Measurements from ENCODE around the gene NVL.
A peak's percentile ranks its signal among the peaks of the same experiment; 100 is the strongest.
"Not testable (repeated sequence)": the region's sequence is repeated elsewhere in the genome, so short reads cannot be mapped to it uniquely, and the experiment has no call there.

Gene NVL

DNA sequence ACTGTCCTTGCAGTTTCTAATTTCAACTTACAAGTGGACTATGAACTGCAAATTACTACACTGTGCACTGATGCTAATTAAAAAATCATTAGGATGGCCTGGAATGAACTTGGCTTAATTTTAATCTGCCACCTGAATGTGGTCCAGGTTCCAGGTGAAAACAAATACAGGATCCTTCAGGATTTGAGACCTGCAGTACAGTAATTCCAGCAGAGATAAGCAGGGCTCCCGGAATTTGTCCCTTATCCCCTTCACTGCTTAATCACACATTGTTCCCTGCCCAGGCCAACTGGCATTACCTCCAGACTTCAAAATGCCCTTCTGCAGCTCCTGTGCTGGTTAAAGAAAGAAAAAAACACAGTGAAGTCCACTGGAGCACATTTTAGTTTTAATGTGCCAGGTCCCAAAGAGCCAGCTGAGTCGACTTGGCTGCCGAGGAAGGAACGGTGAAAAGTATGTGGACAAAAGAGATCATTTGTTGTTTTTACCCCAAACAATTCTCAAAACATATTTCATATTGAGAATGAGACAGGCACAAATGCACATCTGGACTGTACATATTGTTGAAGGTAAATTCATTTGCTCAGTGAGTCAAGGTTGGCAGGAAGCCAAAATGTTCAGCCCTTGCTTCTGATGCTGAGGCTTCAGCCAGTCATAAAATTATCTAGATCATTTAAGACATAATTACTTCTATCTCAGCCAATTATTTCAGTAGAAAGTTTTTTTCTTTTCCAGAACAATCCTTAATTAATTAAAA lies 118.6 kb downstream of the NVL start:
- POLR2A ChIA-PET, result no interaction called here
- no peak for DNase-seq (ENCODE audit: low read depth, low spot score)
- no peak overlapping the region for H3K4me3 ChIP-seq (ENCODE audit: low read depth, low read length)
- CTCF ChIA-PET, result interaction anchor here (1.7 to 1.8 kb wide), 2 partner anchors 8 to 122 kb away, joined by 4 to 5 read pairs; no protein-coding TSS in a partner anchor
- TF ChIP-seq, protein P1, sequence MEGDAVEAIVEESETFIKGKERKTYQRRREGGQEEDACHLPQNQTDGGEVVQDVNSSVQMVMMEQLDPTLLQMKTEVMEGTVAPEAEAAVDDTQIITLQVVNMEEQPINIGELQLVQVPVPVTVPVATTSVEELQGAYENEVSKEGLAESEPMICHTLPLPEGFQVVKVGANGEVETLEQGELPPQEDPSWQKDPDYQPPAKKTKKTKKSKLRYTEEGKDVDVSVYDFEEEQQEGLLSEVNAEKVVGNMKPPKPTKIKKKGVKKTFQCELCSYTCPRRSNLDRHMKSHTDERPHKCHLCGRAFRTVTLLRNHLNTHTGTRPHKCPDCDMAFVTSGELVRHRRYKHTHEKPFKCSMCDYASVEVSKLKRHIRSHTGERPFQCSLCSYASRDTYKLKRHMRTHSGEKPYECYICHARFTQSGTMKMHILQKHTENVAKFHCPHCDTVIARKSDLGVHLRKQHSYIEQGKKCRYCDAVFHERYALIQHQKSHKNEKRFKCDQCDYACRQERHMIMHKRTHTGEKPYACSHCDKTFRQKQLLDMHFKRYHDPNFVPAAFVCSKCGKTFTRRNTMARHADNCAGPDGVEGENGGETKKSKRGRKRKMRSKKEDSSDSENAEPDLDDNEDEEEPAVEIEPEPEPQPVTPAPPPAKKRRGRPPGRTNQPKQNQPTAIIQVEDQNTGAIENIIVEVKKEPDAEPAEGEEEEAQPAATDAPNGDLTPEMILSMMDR (IDR thresholded peaks at IDR 0.05; ENCODE audit: insufficient read depth, low read length, missing control alignments), result no peak

GRCh38 chr1:224205931-224206538 lies 123.9 kb downstream of the NVL start:
- DNase-seq (ENCODE audit: low read depth, low spot score); POLR2A ChIA-PET; H3K4me3 ChIP-seq (ENCODE audit: low read depth, low read length): not testable (repeated sequence)
- CTCF ChIA-PET, result interaction anchor here (1.0 to 1.4 kb wide), 2 partner anchors 13 to 128 kb away, joined by 3 read pairs; no protein-coding TSS in a partner anchor

DNA sequence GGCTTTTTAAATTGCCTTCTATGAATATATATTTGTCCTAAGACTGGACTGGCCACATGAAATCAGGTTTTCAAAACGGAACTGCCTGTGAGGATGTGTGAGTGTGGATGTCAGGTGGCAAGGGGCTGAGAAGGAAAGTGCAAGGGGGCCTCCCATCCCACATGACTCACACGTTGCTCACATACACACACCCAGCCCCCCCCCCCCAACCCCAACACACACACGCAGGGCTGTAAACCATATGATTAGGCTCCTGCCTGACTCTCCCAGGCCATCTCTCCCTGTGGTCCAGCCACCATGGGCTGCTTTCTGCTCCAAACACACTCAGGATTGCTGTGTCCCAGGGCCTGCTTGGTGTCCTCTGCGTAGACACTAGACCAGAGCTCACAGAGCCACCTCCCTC lies 124.5 kb downstream of the NVL start:
- H3K4me3 ChIP-seq (ENCODE audit: low read depth, low read length), result peak overlapping the region; percentile 27; the same call in 1 of the 2 replicates
- ChIA-PET POLR2A (interaction anchor here (1.2 kb wide), 1 partner anchor 23 kb away, joined by 6 read pairs; the partner anchor contains the start of gene DEGS1), CTCF (interaction anchor here (1.0 to 1.4 kb wide), 3 partner anchors 10 to 129 kb away, joined by 3 to 4 read pairs (median 3); no protein-coding TSS in a partner anchor)
- TF ChIP-seq, protein P1 (IDR thresholded peaks at IDR 0.05; ENCODE audit: insufficient read depth, low read length, missing control alignments), result no peak
- DNase-seq (ENCODE audit: low read depth, low spot score), result no peak

GRCh38 chr1:224203243-224204016 lies 126.5 kb downstream of the NVL start:
- no peak for DNase-seq (ENCODE audit: low read depth, low spot score)
- TF ChIP-seq, protein P1 (IDR thresholded peaks at IDR 0.05; ENCODE audit: insufficient read depth, low read length, missing control alignments), result no peak
- H3K4me3 ChIP-seq (ENCODE audit: low read depth, low read length), result no peak overlapping the region
- CTCF ChIA-PET, result interaction anchor here (0.5 to 0.7 kb wide), 2 partner anchors 11 to 1560 kb away, joined by 3 read pairs; no protein-coding TSS in a partner anchor
- POLR2A ChIA-PET, result no interaction called here

DNA sequence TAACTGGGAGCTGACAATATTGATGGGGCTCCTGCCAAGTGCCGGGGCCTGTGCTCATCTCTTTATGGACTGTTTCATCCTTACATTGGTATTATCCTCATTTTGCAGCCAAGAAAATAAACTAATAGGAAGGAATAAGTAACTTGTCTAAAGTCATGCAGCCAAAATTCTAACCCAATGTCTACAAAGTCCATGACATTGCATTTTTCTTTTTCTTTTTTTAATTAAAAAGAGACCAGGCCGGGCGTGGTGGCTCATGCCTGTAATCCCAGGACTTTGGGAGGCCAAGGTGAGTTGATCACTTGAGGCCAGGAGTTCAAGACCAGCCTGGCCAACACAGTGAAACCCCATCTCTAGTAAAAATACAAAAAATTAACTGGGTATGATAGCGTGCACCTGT lies 128.1 kb downstream of the NVL start:
- no peak overlapping the region for H3K4me3 ChIP-seq (ENCODE audit: low read depth, low read length)
- no peak for DNase-seq (ENCODE audit: low read depth, low spot score)
- TF ChIP-seq, protein P1 (IDR thresholded peaks at IDR 0.05; ENCODE audit: insufficient read depth, low read length, missing control alignments), result no peak
- CTCF ChIA-PET, result no interaction called here
- POLR2A ChIA-PET, result no interaction called here

DNA sequence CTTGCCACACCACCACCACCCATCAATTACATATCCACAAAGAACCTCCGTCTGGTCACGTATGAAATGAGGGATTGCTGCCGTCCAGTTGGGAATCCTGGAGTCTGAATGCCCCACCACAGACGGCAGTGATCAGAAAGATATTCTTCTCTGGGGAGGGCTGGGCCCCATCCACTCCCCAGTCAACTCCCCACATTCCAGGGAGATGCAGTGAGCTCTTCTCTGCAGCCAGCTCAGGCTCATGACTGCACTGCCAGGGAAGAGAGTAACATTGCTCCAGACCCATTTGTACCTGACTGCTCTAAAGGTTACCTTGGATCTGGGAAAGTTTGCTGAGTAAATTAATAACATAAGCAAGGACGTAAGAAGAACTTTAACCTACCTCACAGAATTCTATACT lies 128.6 kb downstream of the NVL start:
- CTCF ChIA-PET, result no interaction called here
- TF ChIP-seq, protein P1 (IDR thresholded peaks at IDR 0.05; ENCODE audit: insufficient read depth, low read length, missing control alignments), result no peak
- no peak overlapping the region for H3K4me3 ChIP-seq (ENCODE audit: low read depth, low read length)
- POLR2A ChIA-PET, result no interaction called here
- no peak for DNase-seq (ENCODE audit: low read depth, low spot score)
